ENCODE results near the gene FRMD8. TPM values are rescaled to one million over a fixed set of nuclear protein-coding genes. Genes with fewer than 3 reads are reported as not detected.

The FRMD8 gene
- polyA plus RNA-seq, 3 donors: 16.5 to 30.6 (median 17.3) TPM

- WGBS, 3 donors: 83 to 89% (median 89%) methylated on average over 19 to 20 of the region's 20 CpGs
- no peak overlapping the region for H3K27ac ChIP-seq (ENCODE audit: low read depth, low read length)
Observed at GRCh38 chr11:65389294-65389980, 3.0 kb downstream of the FRMD8 start.

GRCh38 chr11:65390099-65390941 lies 3.9 kb downstream of the FRMD8 start:
- WGBS, 3 donors: 51 to 61% (median 54%) methylated on average over 18 to 21 of the region's 21 CpGs
- H3K27ac ChIP-seq (ENCODE audit: low read depth, low read length): no peak overlapping the region

GRCh38 chr11:65390996-65391395 lies 4.6 kb downstream of the FRMD8 start:
- no peak overlapping the region for H3K27ac ChIP-seq (ENCODE audit: low read depth, low read length)
- WGBS, 3 donors: 45 to 64% (median 48%) methylated on average over 9 of the region's 9 CpGs

- WGBS, 3 donors: 85 to 90% (median 89%) methylated on average over 13 of the region's 13 CpGs
- H3K27ac ChIP-seq (ENCODE audit: low read depth, low read length): no peak overlapping the region
Observed at GRCh38 chr11:65392186-65392829, 5.9 kb downstream of the FRMD8 start.

- H3K27ac ChIP-seq (ENCODE audit: low read depth, low read length): no peak overlapping the region
- whole genome bisulfite sequencing, 3 donors: 86 to 95% (median 93%) methylated on average over 5 of the region's 5 CpGs
Observed at GRCh38 chr11:65392899-65393298, 6.5 kb downstream of the FRMD8 start.

GRCh38 chr11:65393513-65394079 lies 7.2 kb downstream of the FRMD8 start:
- WGBS, 3 donors: 82 to 92% (median 88%) methylated on average over 16 to 17 of the region's 17 CpGs
- H3K27ac ChIP-seq (ENCODE audit: low read depth, low read length): no peak overlapping the region

GRCh38 chr11:65394125-65394536 lies 7.7 kb downstream of the FRMD8 start:
- no peak overlapping the region for H3K27ac ChIP-seq (ENCODE audit: low read depth, low read length)

GRCh38 chr11:65395961-65396530 lies 9.6 kb downstream of the FRMD8 start:
- WGBS, 3 donors: 83 to 91% (median 86%) methylated on average over 15 of the region's 15 CpGs
- no peak overlapping the region for H3K27ac ChIP-seq (ENCODE audit: low read depth, low read length)

More at GRCh38 chr11:65394125-65394536, 7.7 kb downstream of the FRMD8 start:
- 90 to 96% (median 95%) methylated on average over 20 of the region's 20 CpGs for WGBS, 3 donors

GRCh38 chr11:65396769-65397745 lies 10.6 kb downstream of the FRMD8 start:
- WGBS, 3 donors: 93 to 95% (median 93%) methylated on average over 37 to 38 of the region's 38 CpGs
- no peak overlapping the region for H3K27ac ChIP-seq (ENCODE audit: low read depth, low read length)

- H3K27ac ChIP-seq (ENCODE audit: low read depth, low read length): no peak overlapping the region
- 87 to 89% (median 88%) methylated on average over 16 of the region's 16 CpGs for WGBS, 3 donors
Observed at GRCh38 chr11:65398362-65398910, 12.0 kb downstream of the FRMD8 start.

- H3K27ac ChIP-seq (ENCODE audit: low read depth, low read length): no peak overlapping the region
- WGBS, 3 donors: 89 to 96% (median 93%) methylated on average over 13 of the region's 13 CpGs
Observed at GRCh38 chr11:65399249-65399648, 12.8 kb downstream of the FRMD8 start.

- H3K27ac ChIP-seq (ENCODE audit: low read depth, low read length): no peak overlapping the region
- WGBS, 3 donors: 92 to 98% (median 94%) methylated on average over 10 of the region's 10 CpGs
Observed at GRCh38 chr11:65399845-65400244, 13.4 kb downstream of the FRMD8 start.

GRCh38 chr11:65400307-65401072 lies 14.1 kb downstream of the FRMD8 start:
- no peak overlapping the region for H3K27ac ChIP-seq (ENCODE audit: low read depth, low read length)

GRCh38 chr11:65401073-65401802 lies 14.8 kb downstream of the FRMD8 start:
- no peak overlapping the region for H3K27ac ChIP-seq (ENCODE audit: low read depth, low read length)
- 77 to 83% (median 78%) methylated on average over 13 to 16 of the region's 16 CpGs for WGBS, 3 donors

More at GRCh38 chr11:65400307-65401072, 14.1 kb downstream of the FRMD8 start:
- 83 to 89% (median 87%) methylated on average over 17 of the region's 17 CpGs for WGBS, 3 donors

GRCh38 chr11:65401803-65402248 lies 15.4 kb downstream of the FRMD8 start:
- 78 to 93% (median 88%) methylated on average over 10 of the region's 10 CpGs for WGBS, 3 donors
- H3K27ac ChIP-seq (ENCODE audit: low read depth, low read length): no peak overlapping the region

- H3K27ac ChIP-seq (ENCODE audit: low read depth, low read length): no peak overlapping the region
- 67 to 74% (median 69%) methylated on average over 2 of the region's 2 CpGs for WGBS, 3 donors
Observed at GRCh38 chr11:65402790-65403189, 16.4 kb downstream of the FRMD8 start.

Data from adipose tissue (tissue), 3 donors.